Mononuclear cell (primary cell): ENCODE measurements around the gene IRGQ. TPM values are rescaled to one million over a fixed set of nuclear protein-coding genes. Genes with fewer than 3 reads are reported as not detected.
"Not testable (repeated sequence)": the region's sequence is repeated elsewhere in the genome, so short reads cannot be mapped to it uniquely, and the experiment has no call there.

Source experiments
- H3K27me3 ChIP-seq: 2 replicates; pipeline ENCODE4 v1.6.0; 2011; ENCODE audit warnings: low read length, control low read depth; ENCODE audit not compliant: insufficient read depth
- H3K4me1 ChIP-seq: 2 replicates; pipeline ENCODE4 v1.5.1; 2011; ENCODE audit warnings: mild to moderate bottlenecking, low read length, control low read depth; ENCODE audit not compliant: insufficient read depth
- H3K4me3 ChIP-seq: 2 replicates; pipeline ENCODE4 v1.5.1; 2011; ENCODE audit warnings: mild to moderate bottlenecking, low read length, moderate library complexity
- H3K9me3 ChIP-seq: 2 replicates; pipeline ENCODE4 v1.5.1; 2011; ENCODE audit warnings: low read depth, mild to moderate bottlenecking, control low read depth, low read length
- total RNA-seq: library from RNA; depleted of rRNA; stranded (reverse); fragments of >200 nt; gene quantifications from one replicate; pipeline ENCODE4 v1.2.3, GENCODE V29; 2012

The IRGQ gene
- total RNA-seq, 1 donor: 19.5 TPM

GRCh38 chr19:43594710-43595604 is 977 bp downstream of the IRGQ start:
- Histone ChIP-seq H3K4me1 (peaks cover 43% of the 10 kb centered on the region), H3K9me3 (no peaks in the 10 kb centered on the region), H3K4me3 (peak overlapping the region; percentile 89), H3K27me3 (no peaks in the 10 kb centered on the region)

GRCh38 chr19:43594081-43594697 is 1.7 kb downstream of the IRGQ start:
- no peak overlapping the region for H3K4me3 ChIP-seq

GRCh38 chr19:43592800-43593350 is 3.1 kb downstream of the IRGQ start:
- H3K9me3 ChIP-seq: no peaks in the 10 kb centered on the region
- no peak overlapping the region for H3K4me3 ChIP-seq
- H3K4me1 ChIP-seq: peaks cover 37% of the 10 kb centered on the region

More at GRCh38 chr19:43594081-43594697, 1.7 kb downstream of the IRGQ start:
- Histone ChIP-seq H3K27me3 (no peaks in the 10 kb centered on the region), H3K4me1 (peaks cover 43% of the 10 kb centered on the region), H3K9me3 (no peaks in the 10 kb centered on the region)

GRCh38 chr19:43591904-43592772 is 3.8 kb downstream of the IRGQ start:
- no peaks in the 10 kb centered on the region for H3K9me3 ChIP-seq

More at GRCh38 chr19:43592800-43593350, 3.1 kb downstream of the IRGQ start:
- H3K27me3 ChIP-seq: no peaks in the 10 kb centered on the region

GRCh38 chr19:43589678-43590077 is 6.3 kb downstream of the IRGQ start:
- H3K4me1 ChIP-seq: peaks cover 9% of the 10 kb centered on the region
- H3K4me3 ChIP-seq: no peak overlapping the region
- H3K9me3 ChIP-seq: no peaks in the 10 kb centered on the region
- no peaks in the 10 kb centered on the region for H3K27me3 ChIP-seq

More at GRCh38 chr19:43591904-43592772, 3.8 kb downstream of the IRGQ start:
- Histone ChIP-seq H3K4me1 (peaks cover 29% of the 10 kb centered on the region), H3K4me3 (no peak overlapping the region), H3K27me3 (no peaks in the 10 kb centered on the region)

GRCh38 chr19:43589277-43589676 is 6.7 kb downstream of the IRGQ start:
- Histone ChIP-seq H3K4me1 (peaks cover 9% of the 10 kb centered on the region), H3K4me3 (no peak overlapping the region), H3K9me3 (no peaks in the 10 kb centered on the region), H3K27me3 (no peaks in the 10 kb centered on the region)

- not testable (repeated sequence) for H3K4me3 ChIP-seq, H3K27me3 ChIP-seq, H3K9me3 ChIP-seq
- peaks cover 11% of the 10 kb centered on the region for H3K4me1 ChIP-seq
These were observed 8.9 kb downstream of the IRGQ start for GRCh38 chr19:43587029-43587428.

- no peak overlapping the region for H3K4me3 ChIP-seq
- H3K9me3 ChIP-seq: no peaks in the 10 kb centered on the region
- no peaks in the 10 kb centered on the region for H3K27me3 ChIP-seq
- peaks cover 15% of the 10 kb centered on the region for H3K4me1 ChIP-seq
These were observed 9.6 kb downstream of the IRGQ start for GRCh38 chr19:43586346-43586745.

GRCh38 chr19:43584484-43584883 is 11.4 kb downstream of the IRGQ start:
- Histone ChIP-seq H3K4me3 (no peak overlapping the region), H3K27me3 (no peaks in the 10 kb centered on the region), H3K4me1 (peaks cover 32% of the 10 kb centered on the region), H3K9me3 (no peaks in the 10 kb centered on the region)

GRCh38 chr19:43582495-43582894 is 13.4 kb downstream of the IRGQ start:
- H3K4me3 ChIP-seq: no peak overlapping the region
- no peaks in the 10 kb centered on the region for H3K27me3 ChIP-seq
- H3K4me1 ChIP-seq: peaks cover 32% of the 10 kb centered on the region
- H3K9me3 ChIP-seq: no peaks in the 10 kb centered on the region

GRCh38 chr19:43581467-43581866 is 14.5 kb downstream of the IRGQ start:
- no peaks in the 10 kb centered on the region for H3K9me3 ChIP-seq
- no peak overlapping the region for H3K4me3 ChIP-seq
- peaks cover 32% of the 10 kb centered on the region for H3K4me1 ChIP-seq
- no peaks in the 10 kb centered on the region for H3K27me3 ChIP-seq

GRCh38 chr19:43578787-43579186 is 17.1 kb downstream of the IRGQ start:
- Histone ChIP-seq H3K9me3 (no peaks in the 10 kb centered on the region), H3K4me1 (peaks cover 41% of the 10 kb centered on the region), H3K4me3 (no peak overlapping the region), H3K27me3 (no peaks in the 10 kb centered on the region)

GRCh38 chr19:43575955-43576878 is 19.7 kb downstream of the IRGQ start:
- Histone ChIP-seq H3K27me3 (no peaks in the 10 kb centered on the region), H3K4me1 (peaks cover 34% of the 10 kb centered on the region), H3K4me3 (peak overlapping the region; percentile 96), H3K9me3 (no peaks in the 10 kb centered on the region)
